SH-SY5Y (cell line): ENCODE data around the gene ULK4.

ENCODE experiments used
- GATA2 ChIP-seq: IDR thresholded peaks from 2 replicates; pipeline ENCODE4 v1.6.1; 2011; ENCODE audit warnings: mild to moderate bottlenecking, low read depth, low read length
- GATA3 ChIP-seq: IDR thresholded peaks from 2 replicates; pipeline ENCODE4 v1.6.1; 2011; ENCODE audit warnings: low read depth, mild to moderate bottlenecking, low read length, moderate library complexity

DNA sequence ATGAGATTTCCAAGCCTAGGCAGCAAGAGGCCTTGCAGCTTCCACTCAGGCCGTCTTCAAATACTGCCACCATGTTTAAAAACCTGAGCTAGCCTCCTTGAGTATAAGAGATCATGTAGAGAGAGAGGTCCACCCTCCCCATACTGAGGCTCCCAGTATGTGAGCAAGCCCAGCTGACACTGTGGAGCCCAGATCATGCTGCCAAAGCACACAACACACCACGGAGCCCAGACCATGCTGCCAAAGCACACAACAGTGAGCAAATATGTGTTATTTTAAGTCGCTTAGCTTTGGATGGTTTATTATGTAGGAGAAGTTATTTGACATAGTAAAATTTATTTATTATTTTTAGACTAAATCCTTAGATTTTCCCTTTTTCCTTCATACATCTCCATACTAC lies 428.9 kb downstream of the ULK4 start:
- no peak for TF ChIP-seq GATA3
- no peak for TF ChIP-seq GATA2
